NK-92 (cell line): ENCODE measurements around the gene RALGPS2.
"Not testable (repeated sequence)": the region's sequence is repeated elsewhere in the genome, so short reads cannot be mapped to it uniquely, and the experiment has no call there.

ENCODE experiments used
- DNase-seq: peaks from one replicate; lab custom pipeline; 2025; ENCODE audit not compliant: unreplicated experiment; lab: John Stamatoyannopoulos, UW

RALGPS2 gene

GRCh38 chr1:178776553-178776952 is 51.5 kb downstream of the RALGPS2 start:
- no peak for DNase-seq

GRCh38 chr1:178781533-178782330 is 56.7 kb downstream of the RALGPS2 start:
- no peak for DNase-seq

GRCh38 chr1:178784131-178784536 is 59.1 kb downstream of the RALGPS2 start:
- DNase-seq: no peak

- no peak for DNase-seq
Observed at GRCh38 chr1:178792394-178792793, 67.3 kb downstream of the RALGPS2 start.

GRCh38 chr1:178796013-178796412 is 71.0 kb downstream of the RALGPS2 start:
- no peak for DNase-seq

GRCh38 chr1:178797590-178797989 is 72.5 kb downstream of the RALGPS2 start:
- DNase-seq: no peak

GRCh38 chr1:178798232-178798861 is 73.3 kb downstream of the RALGPS2 start:
- DNase-seq: no peak

GRCh38 chr1:178802873-178803272 is 77.8 kb downstream of the RALGPS2 start:
- no peak for DNase-seq

GRCh38 chr1:178806665-178807300 is 81.7 kb downstream of the RALGPS2 start:
- no peak for DNase-seq

GRCh38 chr1:178808529-178808928 is 83.5 kb downstream of the RALGPS2 start:
- no peak for DNase-seq

GRCh38 chr1:178810585-178810984 is 85.5 kb downstream of the RALGPS2 start:
- no peak for DNase-seq

GRCh38 chr1:178818416-178818815 is 93.4 kb downstream of the RALGPS2 start:
- no peak for DNase-seq

GRCh38 chr1:178819123-178819522 is 94.1 kb downstream of the RALGPS2 start:
- DNase-seq: no peak

GRCh38 chr1:178821134-178821866 is 96.3 kb downstream of the RALGPS2 start:
- no peak for DNase-seq

- DNase-seq: no peak
Observed at GRCh38 chr1:178825167-178825566, 100.1 kb downstream of the RALGPS2 start.

- DNase-seq: no peak
Observed at GRCh38 chr1:178844436-178844835, 119.4 kb downstream of the RALGPS2 start.

GRCh38 chr1:178846306-178846705 is 121.3 kb downstream of the RALGPS2 start:
- DNase-seq: no peak

GRCh38 chr1:178847396-178847849 is 122.4 kb downstream of the RALGPS2 start:
- DNase-seq: no peak

GRCh38 chr1:178847919-178848318 is 122.9 kb downstream of the RALGPS2 start:
- not testable (repeated sequence) for DNase-seq

GRCh38 chr1:178849918-178850317 is 124.9 kb downstream of the RALGPS2 start:
- DNase-seq: no peak

GRCh38 chr1:178857126-178857525 is 132.1 kb downstream of the RALGPS2 start:
- DNase-seq: no peak
